Upper lobe of left lung (tissue), 4 donors: Measurements from ENCODE around the gene IDS.

Source experiments
- CTCF ChIP-seq, 6 experiments: fragments of 450-650 bp in 4 of 6; fragments of 200-600 bp in 2 of 6; sonication (generic) in 2 of 6; IDR thresholded peaks; one replicate each; pipeline ENCODE4 v1.5.1; 2016 to 2019; ENCODE audit warnings: antibody characterized with exemption in 6 of 6
- POLR2A ChIP-seq, 4 donors: fragments of 450-650 bp; IDR thresholded peaks; one replicate each; pipeline ENCODE4 v1.5.1; 2016 to 2017; ENCODE audit warnings: antibody characterized with exemption in 4 of 4, mild to moderate bottlenecking in 2 of 4
- POLR2AphosphoS5 ChIP-seq, 2 donors: sonication (generic); formaldehyde crosslinking; IDR thresholded peaks; one replicate each; pipeline ENCODE4 v1.5.1; 2017; ENCODE audit warnings: antibody characterized with exemption in 2 of 2

GRCh38 chrX:149462849-149463248, 42.3 kb downstream of the IDS start:
- TF ChIP-seq CTCF (IDR thresholded peaks at IDR 0.05) (no peak), POLR2A (IDR thresholded peaks at IDR 0.05) (no peak), POLR2AphosphoS5 (IDR thresholded peaks at IDR 0.05) (no peak)
